ENCODE results near the gene WDR18. TPM values are rescaled to one million over a fixed set of nuclear protein-coding genes. Genes with fewer than 3 reads are reported as not detected.

WDR18 gene
- total and polyA plus RNA-seq, 4 donors: 36.6 to 60.2 (median 45.7) TPM

DNA sequence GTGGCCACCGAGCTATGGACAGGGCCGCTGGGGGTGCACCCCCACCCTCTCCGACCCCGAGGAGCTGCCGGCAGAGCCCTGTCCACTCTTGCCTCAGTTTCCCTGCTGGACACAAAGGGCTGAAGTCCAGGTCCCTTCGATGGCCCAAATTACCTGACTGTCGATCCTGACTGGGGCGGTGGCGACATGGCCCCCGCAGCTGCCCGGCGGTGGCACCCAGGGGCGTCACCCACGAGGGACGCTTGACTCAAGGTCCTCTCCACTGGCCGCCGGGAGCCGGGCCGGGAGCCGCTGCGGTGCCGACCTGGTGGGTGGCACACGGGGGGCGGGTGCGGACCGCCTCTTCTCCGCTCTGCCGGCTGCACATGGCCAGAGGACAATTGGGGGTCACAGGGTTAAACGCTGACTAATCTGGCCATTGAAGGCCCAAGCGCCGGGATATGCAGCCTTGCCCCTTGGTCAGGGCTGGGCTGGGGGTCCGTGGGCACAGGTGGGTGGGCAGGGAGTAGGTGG is 42.0 kb upstream of the WDR18 start:
- Histone ChIP-seq H3K36me3 (ENCODE audit: control insufficient read depth in 4 of 4, insufficient read depth in 4 of 4, low read length in 4 of 4) (peaks cover 0 to 19% (median 8%) of the 10 kb centered on the region in 4 donors), H3K27me3 (ENCODE audit: control insufficient read depth in 3 of 3, insufficient read depth in 3 of 3, low read length in 2 of 3) (no peaks in the 10 kb centered on the region), H3K9me3 (ENCODE audit: control insufficient read depth in 4 of 4, insufficient read depth in 3 of 4, low read length in 3 of 4) (peaks cover 0 to 2% (median 0%) of the 10 kb centered on the region in 4 donors), H3K27ac (ENCODE audit: low read depth in 1 of 2, low read length in 1 of 2) (no peak overlapping the region), H3K4me1 (ENCODE audit: control insufficient read depth in 5 of 5, insufficient read depth in 5 of 5, low read length in 5 of 5) (peaks cover 0 to 35% (median 16%) of the 10 kb centered on the region in 5 donors), H3K4me3 (no peak overlapping the region), H3K9ac (ENCODE audit: insufficient read depth in 1 of 2, low read length in 2 of 2) (no peak overlapping the region)
- ATAC-seq (ENCODE audit: insufficient read depth, low FRiP score) (no peak), DNase-seq (no peak)
- TF ChIP-seq CTCF (IDR thresholded peaks at IDR 0.05; ENCODE audit: control extremely low read depth, extremely low read depth): no peak
- WGBS, 2 donors: 95 to 96% methylated on average over 32 of the region's 32 CpGs

GRCh38 chr19:943551-944170 is 40.5 kb upstream of the WDR18 start:
- Histone ChIP-seq H3K27ac (ENCODE audit: low read depth in 1 of 2, low read length in 1 of 2) (no peak overlapping the region), H3K27me3 (ENCODE audit: control insufficient read depth in 3 of 3, insufficient read depth in 3 of 3, low read length in 2 of 3) (no peaks in the 10 kb centered on the region), H3K9me3 (ENCODE audit: control insufficient read depth in 4 of 4, insufficient read depth in 3 of 4, low read length in 3 of 4) (peaks cover 0 to 2% (median 0%) of the 10 kb centered on the region in 4 donors), H3K4me3 (no peak overlapping the region), H3K4me1 (ENCODE audit: control insufficient read depth in 5 of 5, insufficient read depth in 5 of 5, low read length in 5 of 5) (peaks cover 0 to 35% (median 16%) of the 10 kb centered on the region in 5 donors), H3K36me3 (ENCODE audit: control insufficient read depth in 4 of 4, insufficient read depth in 4 of 4, low read length in 4 of 4) (peaks cover 0 to 15% (median 9%) of the 10 kb centered on the region in 4 donors), H3K9ac (ENCODE audit: insufficient read depth in 1 of 2, low read length in 2 of 2) (no peak overlapping the region)
- ATAC-seq (ENCODE audit: insufficient read depth, low FRiP score) (no peak), DNase-seq (no peak)
- WGBS, 2 donors: 98% methylated on average over 17 of the region's 17 CpGs
- TF ChIP-seq CTCF (IDR thresholded peaks at IDR 0.05; ENCODE audit: control extremely low read depth, extremely low read depth): no peak

DNA sequence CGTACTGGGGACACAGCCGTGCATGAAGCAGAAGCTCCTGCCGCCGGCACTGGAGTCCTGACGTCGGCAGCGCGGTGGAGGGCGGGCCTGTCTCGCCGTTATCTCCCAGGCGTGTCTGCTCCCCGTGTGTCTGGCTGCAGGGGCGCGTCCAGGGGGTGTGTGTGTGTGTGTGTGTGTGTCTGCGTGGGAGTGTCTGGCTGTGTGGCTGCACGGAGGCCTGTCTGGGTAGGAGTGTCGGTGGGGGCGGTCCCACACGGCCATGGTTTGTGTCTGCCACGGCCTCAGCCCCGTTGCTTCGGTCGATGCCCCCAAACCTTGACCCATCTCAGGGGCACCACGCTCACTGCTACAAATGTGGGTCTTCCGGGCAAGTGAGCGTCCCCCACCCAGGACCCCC is 40.0 kb upstream of the WDR18 start:
- Histone ChIP-seq H3K4me3 (no peak overlapping the region), H3K36me3 (ENCODE audit: control insufficient read depth in 4 of 4, insufficient read depth in 4 of 4, low read length in 4 of 4) (peaks cover 0 to 15% (median 9%) of the 10 kb centered on the region in 4 donors), H3K9ac (ENCODE audit: insufficient read depth in 1 of 2, low read length in 2 of 2) (no peak overlapping the region), H3K4me1 (ENCODE audit: control insufficient read depth in 5 of 5, insufficient read depth in 5 of 5, low read length in 5 of 5) (peaks cover 0 to 35% (median 16%) of the 10 kb centered on the region in 5 donors), H3K27ac (ENCODE audit: low read depth in 1 of 2, low read length in 1 of 2) (no peak overlapping the region), H3K9me3 (ENCODE audit: control insufficient read depth in 4 of 4, insufficient read depth in 3 of 4, low read length in 3 of 4) (peaks cover 0 to 2% (median 0%) of the 10 kb centered on the region in 4 donors), H3K27me3 (ENCODE audit: control insufficient read depth in 3 of 3, insufficient read depth in 3 of 3, low read length in 2 of 3) (no peaks in the 10 kb centered on the region)
- no peak for TF ChIP-seq CTCF (IDR thresholded peaks at IDR 0.05; ENCODE audit: control extremely low read depth, extremely low read depth)
- 83 to 91% methylated on average over 23 to 27 of the region's 27 CpGs for WGBS, 2 donors
- peak in 1 of 3 donors; percentile 48 for DNase-seq
- ATAC-seq (ENCODE audit: insufficient read depth, low FRiP score): no peak

All from lung (tissue), 12 donors.